DMS114 treated with DMSO at 0.1 percent for 48 hours (cell line): ENCODE results near the gene MICAL2.

Experiments used
- DNase-seq: peaks from one replicate; lab custom pipeline; 2025; ENCODE audit not compliant: unreplicated experiment; lab: John Stamatoyannopoulos, UW

Gene MICAL2

DNA sequence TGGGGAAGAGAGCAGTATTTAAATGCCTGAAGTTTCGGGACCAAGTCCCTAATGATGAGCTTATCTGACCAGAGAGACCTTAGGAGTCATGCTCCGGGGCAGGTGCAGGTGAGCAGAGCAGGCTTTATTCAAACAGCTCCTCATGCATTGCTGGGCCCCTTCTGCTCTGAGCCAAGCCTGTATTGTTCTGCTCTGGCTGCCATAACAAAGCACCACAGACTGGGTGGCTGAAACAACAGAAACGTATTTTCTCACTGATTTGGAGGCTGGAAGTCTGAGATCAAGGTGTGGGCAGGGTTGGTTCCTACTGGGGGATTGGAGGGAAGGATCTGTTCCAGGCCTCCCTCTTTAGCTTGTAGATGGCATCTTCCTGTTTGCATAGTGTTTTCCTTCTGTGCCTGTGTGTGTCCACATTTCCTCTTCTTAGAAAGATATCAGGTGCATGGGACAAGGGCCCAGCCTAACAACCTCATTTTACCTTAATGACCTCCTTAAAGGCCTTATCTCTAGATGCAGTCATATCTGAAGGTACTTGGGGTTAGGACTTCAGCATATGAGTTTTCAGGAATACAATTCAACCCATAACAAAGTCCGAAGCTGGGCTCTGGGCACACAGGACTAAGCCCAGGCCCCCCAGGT, 169.9 kb downstream of the MICAL2 start:
- DNase-seq, result no peak

GRCh38 chr11:12280838-12281565, 170.6 kb downstream of the MICAL2 start:
- no peak for DNase-seq

- peak; percentile 47 for DNase-seq
Observed at GRCh38 chr11:12281571-12282478, 171.4 kb downstream of the MICAL2 start.

DNA sequence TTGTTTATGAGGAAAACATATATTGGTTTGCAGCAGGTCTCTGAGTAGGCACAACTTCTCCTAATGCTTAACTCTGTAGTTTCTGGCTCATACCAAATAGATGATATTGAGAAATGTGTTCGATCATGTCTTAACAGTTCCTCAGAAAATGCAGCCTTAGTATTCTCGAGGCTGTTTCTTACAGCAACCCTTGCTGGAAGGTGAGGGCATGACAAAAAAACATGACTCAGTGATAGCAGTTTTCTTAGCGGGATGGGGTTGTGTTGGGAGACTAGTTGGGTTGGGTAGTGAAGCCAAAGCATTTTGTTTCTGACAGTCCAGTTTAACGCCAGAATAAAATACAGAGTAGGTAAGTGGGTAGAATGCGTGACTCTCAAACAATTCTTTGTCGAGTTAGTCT, 172.3 kb downstream of the MICAL2 start:
- DNase-seq, result no peak

- no peak for DNase-seq
Observed at GRCh38 chr11:12284316-12285050, 174.1 kb downstream of the MICAL2 start.

DNA sequence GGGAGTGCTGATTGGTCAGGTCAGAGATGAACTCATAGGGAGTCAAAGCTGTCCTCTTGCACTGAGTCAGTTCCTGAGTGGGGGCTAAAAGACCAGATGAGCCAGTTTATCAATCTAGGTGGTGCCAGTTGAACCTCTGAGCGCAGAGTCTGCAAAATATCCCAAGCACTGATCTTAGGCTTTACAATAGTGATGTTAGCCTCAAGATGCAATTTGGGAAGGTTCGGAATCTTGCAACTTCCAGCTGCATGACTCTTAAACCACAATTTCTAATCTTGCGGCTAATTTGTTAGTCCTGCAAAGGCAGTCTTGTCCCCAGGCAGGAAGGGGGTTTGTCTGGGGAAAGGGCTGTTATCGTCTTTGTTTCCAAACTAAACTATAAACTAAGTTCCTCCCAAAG, 174.7 kb downstream of the MICAL2 start:
- DNase-seq, result no peak

DNA sequence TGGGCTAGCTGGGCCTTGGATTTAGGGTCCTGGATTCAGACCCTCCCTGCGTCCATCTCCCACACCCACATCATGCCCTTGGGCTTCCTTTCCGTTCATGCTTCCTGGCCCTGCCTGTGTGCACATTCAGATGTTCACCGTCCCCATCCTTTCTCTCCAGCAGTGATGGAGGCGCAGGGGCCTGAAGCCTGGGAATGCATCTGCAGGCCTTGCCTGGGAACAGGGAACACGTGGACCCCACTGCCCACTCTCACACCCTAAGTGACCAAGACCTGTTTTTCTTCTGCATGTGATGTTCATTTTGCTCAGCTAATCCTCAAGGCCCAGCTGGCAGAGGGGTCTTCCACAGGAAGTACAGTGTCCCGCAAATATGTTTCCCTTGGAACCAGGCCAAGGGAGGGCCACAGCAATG, 175.4 kb downstream of the MICAL2 start:
- DNase-seq, result no peak

- DNase-seq, result no peak
Observed at GRCh38 chr11:12286606-12287005, 176.2 kb downstream of the MICAL2 start.

DNA sequence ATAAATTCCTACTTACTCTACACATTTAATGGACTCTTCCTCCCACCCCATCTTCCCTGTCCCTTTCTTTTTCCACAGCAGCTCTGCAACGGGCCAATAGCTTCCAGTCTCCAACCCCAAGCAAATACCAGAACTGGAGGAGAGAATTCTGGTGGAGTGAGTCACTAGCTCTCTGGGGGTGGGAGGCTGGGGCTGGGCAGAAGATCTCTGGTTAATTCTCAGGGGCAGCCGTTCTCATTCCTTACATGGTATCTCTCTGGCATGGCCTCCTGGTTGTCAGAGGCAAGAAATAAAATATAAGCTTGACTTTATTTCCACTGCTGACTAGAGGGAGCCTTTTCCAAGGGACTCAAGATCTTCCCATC, 176.6 kb downstream of the MICAL2 start:
- DNase-seq, result no peak

DNA sequence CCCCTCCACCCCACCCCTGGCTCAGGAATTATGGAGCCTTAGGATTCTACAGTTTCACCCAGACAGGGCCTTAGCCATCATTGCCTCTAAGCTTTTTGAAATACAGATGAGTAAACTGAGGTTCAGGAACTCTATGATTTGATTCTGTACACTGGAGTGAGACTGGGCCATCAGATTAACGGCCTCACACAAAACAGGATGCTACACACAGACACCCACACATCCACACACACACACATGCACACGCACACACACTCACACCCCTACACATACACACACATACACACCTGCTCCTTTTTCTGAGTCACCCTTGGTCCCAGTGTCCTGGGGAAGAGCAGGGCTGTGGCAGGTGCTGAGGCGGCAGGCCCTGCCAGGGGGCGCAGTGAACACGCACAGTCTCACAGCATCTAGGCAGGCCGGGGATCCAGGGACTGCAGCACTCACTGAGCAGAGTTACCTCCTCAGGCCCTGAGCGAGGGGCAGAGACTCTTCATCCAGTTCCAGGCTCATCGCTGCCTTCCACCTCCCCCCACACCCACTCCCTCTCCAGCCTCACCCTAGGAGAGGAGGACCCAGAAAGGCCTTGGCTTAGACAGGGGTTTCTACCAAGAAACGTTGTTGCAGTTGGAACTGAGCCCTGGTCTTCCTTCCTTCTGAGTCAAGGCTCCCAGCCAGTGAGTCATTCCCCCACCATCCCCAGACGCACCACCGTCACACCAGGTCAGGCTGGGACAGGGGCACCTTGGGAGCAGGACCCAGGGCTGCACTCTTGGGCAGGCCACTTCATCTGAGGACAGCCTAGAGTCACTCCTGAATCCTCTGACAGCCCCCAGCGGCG, 177.2 kb downstream of the MICAL2 start:
- DNase-seq, result no peak

DNA sequence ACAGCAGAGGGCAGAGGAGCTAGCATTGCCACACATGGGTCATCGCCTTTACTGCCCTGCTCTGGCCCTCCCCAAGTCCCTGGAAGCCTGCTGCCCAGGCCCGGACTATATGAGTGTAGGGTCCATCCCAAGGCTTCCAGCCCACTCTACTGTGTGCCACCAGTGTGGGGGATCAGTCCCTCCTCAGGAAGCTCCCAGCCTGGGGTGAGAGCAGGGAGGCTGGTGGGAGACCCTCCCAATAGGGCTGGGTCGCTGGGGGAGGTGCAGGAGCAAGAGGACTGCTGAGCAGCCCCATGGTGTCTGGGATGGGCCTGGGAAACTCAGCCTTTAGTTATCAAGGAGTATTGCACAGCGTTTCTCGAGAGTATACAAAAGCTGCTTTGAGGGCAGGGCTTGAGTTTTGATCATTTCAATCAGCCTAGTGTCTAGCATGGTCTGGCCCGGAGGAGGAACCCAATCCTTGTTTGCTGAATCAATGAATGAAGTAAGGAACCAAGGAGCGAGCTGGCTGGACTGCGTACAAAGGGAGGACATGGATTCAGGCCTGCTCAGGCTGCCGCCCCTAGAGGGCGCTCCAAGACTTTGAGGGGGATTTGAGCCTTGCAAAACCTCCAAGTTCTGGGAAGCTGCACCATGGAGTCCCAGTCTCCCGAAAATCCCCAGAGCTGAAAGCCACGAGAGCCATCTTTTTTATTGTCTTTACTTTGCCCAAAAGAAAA, 178.0 kb downstream of the MICAL2 start:
- peak; percentile 23 for DNase-seq

GRCh38 chr11:12288931-12289666, 178.7 kb downstream of the MICAL2 start:
- DNase-seq, result no peak

- DNase-seq, result no peak
Observed at GRCh38 chr11:12289667-12290476, 179.5 kb downstream of the MICAL2 start.

DNA sequence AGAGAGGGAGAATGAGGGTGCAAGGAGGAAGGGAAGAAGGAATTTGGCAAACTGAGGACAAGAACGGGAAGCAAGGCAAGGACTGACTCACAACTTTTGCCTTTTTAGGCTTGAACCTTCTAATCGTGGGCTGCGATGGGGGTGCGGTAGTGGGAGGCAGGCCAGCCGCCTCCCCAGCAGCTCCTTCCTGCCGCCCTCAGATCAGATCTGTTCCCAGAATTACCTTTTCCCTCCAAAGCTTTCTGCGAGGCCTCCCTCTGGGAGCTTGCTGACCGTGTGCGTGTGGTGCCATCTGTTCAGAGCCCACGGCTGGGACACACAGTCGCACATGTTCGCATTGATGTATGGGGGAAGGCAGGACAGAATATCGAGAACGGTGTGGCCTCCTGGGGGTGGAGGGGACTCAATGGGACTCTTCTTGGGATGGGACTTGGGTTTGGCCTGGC, 180.1 kb downstream of the MICAL2 start:
- no peak for DNase-seq

- DNase-seq, result no peak
Observed at GRCh38 chr11:12291313-12291712, 180.9 kb downstream of the MICAL2 start.

DNA sequence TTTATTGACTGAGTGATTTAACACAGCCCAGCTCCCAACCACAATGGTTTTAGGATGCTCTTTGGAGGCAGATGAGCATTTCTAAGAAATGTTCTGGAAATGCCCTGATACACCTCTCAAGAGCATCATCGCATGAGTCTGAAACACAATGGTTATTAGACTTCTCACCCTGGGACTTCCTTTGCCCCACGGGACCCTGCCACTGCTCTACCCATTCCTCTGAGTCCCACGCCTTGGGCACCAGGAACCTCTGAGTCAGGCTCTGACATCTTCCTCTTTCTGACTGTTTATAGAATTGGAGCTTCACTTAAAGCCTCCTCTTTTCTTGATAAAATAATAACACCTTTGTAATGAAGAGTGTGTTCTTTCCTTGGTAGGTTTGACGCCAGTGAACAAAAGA, 181.4 kb downstream of the MICAL2 start:
- DNase-seq, result no peak

DNA sequence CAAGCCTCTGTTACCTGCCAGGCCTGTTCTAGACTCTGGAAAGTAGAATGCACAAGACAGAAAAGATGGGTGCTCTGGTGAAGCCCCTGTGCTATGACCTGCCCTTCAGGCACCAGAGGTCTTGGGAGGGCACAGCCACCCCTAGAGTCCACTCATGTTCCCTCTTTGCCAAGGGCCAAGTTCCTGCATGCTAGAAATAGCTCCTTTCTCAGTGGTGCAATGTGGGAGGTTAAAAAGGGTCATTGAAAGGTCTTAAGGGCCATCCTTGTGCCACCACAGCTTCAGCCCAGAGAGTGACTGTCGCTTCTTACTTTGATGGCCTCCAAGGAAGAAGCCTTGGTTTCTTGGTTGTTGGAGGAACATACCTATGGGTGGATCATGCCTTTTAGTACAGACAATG, 182.4 kb downstream of the MICAL2 start:
- DNase-seq, result no peak

- DNase-seq, result no peak
Observed at GRCh38 chr11:12293486-12293885, 183.1 kb downstream of the MICAL2 start.
